T47D (cell line): Measurements from ENCODE around the gene BRCA2.
"Not testable (repeated sequence)": the region's sequence is repeated elsewhere in the genome, so short reads cannot be mapped to it uniquely, and the experiment has no call there.

Experiments used
- DNase-seq, 2 experiments: peaks; one replicate each; pipeline versions ENCODE4 v3.0.0 to v3.0.0-alpha.2; 2011 to 2012; ENCODE audit warnings: low read depth in 1 of 2, low spot score in 1 of 2
- JUND ChIP-seq: IDR thresholded peaks from 2 replicates; pipeline ENCODE4 v1.6.1; 2012; ENCODE audit warnings: low read depth
- in situ Hi-C: cut with HindIII; loops from 2 replicates; pipeline ENCODE4 v1.10.0; 2016; ENCODE audit warnings: low sequenced_read_pairs, low pct_unique_long_range_greater_than_20kb

The BRCA2 gene

GRCh38 chr13:32316501-32316900, 1.2 kb downstream of the BRCA2 start:
- in situ Hi-C loops, result no loop called here
- DNase-seq, result no peak
- TF ChIP-seq JUND, result no peak

DNA sequence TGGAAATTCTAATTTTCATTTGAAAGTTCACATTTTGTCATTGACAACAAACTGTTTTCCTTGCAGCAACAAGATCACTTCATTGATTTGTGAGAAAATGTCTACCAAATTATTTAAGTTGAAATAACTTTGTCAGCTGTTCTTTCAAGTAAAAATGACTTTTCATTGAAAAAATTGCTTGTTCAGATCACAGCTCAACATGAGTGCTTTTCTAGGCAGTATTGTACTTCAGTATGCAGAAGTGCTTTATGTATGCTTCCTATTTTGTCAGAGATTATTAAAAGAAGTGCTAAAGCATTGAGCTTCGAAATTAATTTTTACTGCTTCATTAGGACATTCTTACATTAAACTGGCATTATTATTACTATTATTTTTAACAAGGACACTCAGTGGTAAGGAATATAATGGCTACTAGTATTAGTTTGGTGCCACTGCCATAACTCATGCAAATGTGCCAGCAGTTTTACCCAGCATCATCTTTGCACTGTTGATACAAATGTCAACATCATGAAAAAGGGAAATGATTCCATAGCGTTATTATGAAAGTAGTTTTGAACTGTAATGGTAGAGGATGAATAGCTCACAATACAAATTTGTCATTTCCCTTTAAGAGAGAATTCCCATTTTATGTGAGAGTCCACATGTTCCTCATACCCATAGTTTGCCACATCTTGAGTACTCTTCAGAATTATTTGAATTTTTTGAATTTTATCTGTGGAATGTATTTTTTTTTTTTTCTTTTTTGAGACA, 2.6 kb downstream of the BRCA2 start:
- in situ Hi-C loops, result no loop called here
- DNase-seq, result no peak
- TF ChIP-seq JUND, result no peak

GRCh38 chr13:32320528-32320927, 5.2 kb downstream of the BRCA2 start:
- in situ Hi-C loops, result no loop called here
- DNase-seq, result no peak
- no peak for TF ChIP-seq JUND

DNA sequence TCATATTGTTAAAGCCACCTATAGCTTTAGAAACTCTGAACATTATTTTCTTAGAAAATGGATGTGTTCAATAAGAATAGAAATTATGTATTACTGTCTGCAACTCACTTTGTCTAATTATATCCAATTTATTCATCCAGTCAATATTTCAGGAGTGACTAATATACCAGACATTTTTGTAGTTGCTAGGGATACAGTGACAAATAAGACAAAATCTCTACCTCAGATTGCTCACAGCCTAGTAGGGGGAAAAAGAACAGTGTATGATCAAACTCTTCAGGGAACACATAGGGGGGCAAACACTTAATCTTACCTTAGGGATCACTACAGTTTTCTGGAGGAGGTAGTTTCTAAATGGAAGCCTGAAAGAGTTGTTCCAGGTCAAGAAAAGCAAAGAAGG, 8.6 kb downstream of the BRCA2 start:
- DNase-seq, result no peak
- in situ Hi-C loops, result no loop called here
- no peak for TF ChIP-seq JUND

- no peak for TF ChIP-seq JUND
- in situ Hi-C loops, result no loop called here
- no peak for DNase-seq
Observed at GRCh38 chr13:32330441-32330840, 15.1 kb downstream of the BRCA2 start.

DNA sequence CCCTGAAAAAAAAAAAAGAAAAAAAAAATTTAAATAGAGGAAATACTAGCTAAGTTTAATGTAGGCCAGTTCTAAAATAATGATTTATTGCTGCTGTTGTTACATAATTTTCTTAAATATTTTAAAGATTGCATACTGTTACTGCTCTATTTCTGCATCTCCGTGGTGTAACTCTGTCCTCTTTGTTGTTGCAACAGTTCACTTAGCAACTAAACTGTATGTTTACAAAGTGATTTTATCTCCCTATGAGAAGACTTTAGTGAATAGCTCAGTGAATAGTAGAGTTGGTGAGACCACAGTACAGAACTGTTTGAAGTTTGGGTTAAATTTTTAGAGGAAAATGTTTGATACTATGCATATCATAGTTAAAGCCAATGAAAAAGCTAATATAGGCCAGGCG, 19.4 kb downstream of the BRCA2 start:
- in situ Hi-C loops, result no loop called here

GRCh38 chr13:32340914-32341313, 25.6 kb downstream of the BRCA2 start:
- no peak for TF ChIP-seq JUND
- no peak for DNase-seq
- in situ Hi-C loops, result no loop called here

More for the DNA sequence above, 19.4 kb downstream of the BRCA2 start:
- no peak for TF ChIP-seq JUND
- DNase-seq, result peak in 1 of 2 experiments; percentile 25

DNA sequence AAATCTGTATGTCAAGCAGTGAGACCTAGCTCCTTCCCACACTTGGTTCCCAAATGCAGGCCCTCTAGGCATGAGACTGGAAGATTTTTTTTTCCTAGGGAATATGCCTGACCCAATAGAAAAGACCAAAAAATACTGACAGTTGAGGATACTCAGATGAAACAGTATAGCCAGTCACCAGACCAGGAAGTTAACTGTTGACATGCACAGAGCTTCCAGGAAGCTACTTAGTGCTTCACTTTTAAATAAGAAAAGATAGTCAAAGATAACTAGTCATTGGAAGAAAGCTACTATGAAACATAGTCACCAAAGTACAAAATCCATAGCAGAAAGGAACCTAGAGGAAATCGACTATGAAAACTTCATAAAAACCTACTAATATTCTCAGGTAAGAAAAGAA, 32.3 kb downstream of the BRCA2 start:
- no peak for DNase-seq
- TF ChIP-seq JUND, result no peak
- in situ Hi-C loops, result no loop called here

DNA sequence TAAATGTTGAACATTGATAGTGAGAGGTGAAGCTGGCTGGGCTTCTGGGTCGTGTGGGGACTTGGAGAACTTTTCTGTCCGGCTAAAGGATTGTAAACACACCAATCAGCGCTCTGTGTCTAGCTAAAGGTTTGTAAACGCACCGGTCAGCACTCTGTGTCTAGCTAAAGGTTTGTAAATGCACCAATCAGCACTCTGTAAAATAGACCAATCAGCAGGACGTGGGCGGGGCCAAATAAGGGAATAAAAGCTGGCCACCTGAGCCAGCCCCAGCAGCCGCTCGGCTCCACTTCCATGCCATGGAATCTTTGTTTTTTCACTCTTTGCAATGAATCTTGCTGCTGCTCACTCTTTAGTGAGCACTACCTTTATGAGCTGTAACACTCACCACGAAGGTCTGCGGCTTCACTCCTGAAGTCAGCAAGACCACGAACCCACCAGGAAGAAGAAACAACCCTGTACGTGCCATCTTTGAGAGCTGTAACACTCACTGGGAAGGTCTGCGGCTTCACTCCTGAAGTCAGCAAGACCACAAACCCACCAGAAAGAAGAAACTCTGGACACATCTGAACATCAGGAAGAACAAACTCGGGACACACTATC, 35.6 kb downstream of the BRCA2 start:
- in situ Hi-C loops, DNase-seq: not testable (repeated sequence)

GRCh38 chr13:32354040-32354439, 38.7 kb downstream of the BRCA2 start:
- TF ChIP-seq JUND, result no peak
- DNase-seq, result no peak
- in situ Hi-C loops, result no loop called here

- in situ Hi-C loops, result not testable (repeated sequence)
Observed at GRCh38 chr13:32355935-32356334, 40.6 kb downstream of the BRCA2 start.

DNA sequence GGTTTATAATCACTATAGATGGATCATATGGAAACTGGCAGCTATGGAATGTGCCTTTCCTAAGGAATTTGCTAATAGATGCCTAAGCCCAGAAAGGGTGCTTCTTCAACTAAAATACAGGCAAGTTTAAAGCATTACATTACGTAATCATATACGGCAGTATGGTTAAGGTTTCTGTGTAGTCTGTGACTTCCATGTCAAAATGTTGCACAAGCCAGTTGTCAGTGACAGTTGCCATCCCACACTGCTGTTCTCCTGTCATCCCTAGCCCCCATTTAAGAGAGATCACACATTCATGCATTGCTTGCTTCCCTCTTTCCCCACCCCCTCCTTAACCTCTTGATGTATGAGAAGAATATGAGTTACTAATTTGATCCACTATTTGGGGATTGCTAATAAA, 47.3 kb downstream of the BRCA2 start:
- no peak for DNase-seq
- in situ Hi-C loops, result no loop called here
- no peak for TF ChIP-seq JUND

More at GRCh38 chr13:32355935-32356334, 40.6 kb downstream of the BRCA2 start:
- not testable (repeated sequence) for DNase-seq

DNA sequence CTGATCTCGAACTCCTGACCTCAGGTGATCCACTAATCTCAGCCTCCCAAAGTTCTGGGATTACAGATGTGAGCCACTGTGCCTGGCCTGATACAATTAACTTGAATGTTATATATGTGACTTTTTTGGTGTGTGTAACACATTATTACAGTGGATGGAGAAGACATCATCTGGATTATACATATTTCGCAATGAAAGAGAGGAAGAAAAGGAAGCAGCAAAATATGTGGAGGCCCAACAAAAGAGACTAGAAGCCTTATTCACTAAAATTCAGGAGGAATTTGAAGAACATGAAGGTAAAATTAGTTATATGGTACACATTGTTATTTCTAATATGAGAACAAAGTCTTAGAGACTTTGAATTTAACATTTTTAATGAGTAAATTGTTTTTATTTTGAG, 55.5 kb downstream of the BRCA2 start:
- DNase-seq, result no peak
- TF ChIP-seq JUND, result no peak
- in situ Hi-C loops, result no loop called here

DNA sequence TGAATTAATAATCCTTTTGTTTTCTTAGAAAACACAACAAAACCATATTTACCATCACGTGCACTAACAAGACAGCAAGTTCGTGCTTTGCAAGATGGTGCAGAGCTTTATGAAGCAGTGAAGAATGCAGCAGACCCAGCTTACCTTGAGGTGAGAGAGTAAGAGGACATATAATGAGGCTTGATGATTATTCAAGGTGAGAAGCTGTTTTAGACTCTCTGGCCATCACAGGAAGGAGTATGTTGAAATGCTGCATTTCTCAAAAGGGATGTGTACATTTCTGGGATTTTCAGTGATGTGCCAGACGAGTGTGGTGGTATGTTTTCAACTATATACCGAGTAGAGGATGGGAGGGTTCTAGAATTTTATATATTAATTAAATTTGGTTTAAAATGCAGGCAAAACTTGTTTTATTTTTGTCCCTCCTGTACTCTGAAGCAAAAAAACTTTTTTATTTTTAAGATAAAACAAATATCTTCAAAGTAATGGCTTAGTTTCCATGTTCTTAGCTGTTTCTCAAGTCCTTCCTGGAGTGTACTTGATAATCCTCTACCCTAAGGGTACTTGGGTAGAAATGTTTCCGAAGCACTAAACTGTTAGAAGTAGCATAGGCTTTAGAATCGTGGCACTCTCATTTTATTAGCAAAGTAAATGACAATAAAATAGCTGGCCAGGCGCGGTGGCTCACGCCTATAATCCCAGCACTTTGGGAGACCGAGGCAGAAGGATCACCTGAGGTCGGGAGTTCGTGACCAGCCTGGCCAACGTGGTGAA, 61.5 kb downstream of the BRCA2 start:
- TF ChIP-seq JUND, result no peak
- in situ Hi-C loops, result no loop called here
- no peak for DNase-seq
